HepG2 (cell line): Measurements from ENCODE around the gene PLPPR2. TPM values are rescaled to one million over a fixed set of nuclear protein-coding genes. Genes with fewer than 3 reads are reported as not detected.

ENCODE experiments used
- ARID2 ChIP-seq: sonication (generic); formaldehyde crosslinking; IDR thresholded peaks from 2 replicates; pipeline ENCODE4 v1.8.1; 2022; ENCODE audit warnings: mild to moderate bottlenecking, missing genetic modification reagents, borderline replicate concordance
- CBFB ChIP-seq: sonication (generic); formaldehyde crosslinking; IDR thresholded peaks from 2 replicates; pipeline ENCODE4 v1.4.0; 2020; ENCODE audit warnings: missing genetic modification reagents
- DR1 ChIP-seq: sonication (generic); formaldehyde crosslinking; IDR thresholded peaks from 2 replicates; pipeline ENCODE4 v1.8.0; 2021; ENCODE audit warnings: mild to moderate bottlenecking, missing genetic modification reagents, inconsistent platforms
- EHMT2 ChIP-seq: fragments of 200-600 bp; sonication (generic); IDR thresholded peaks from 2 replicates; pipeline ENCODE4 v1.7.0; 2017; ENCODE audit warnings: antibody characterized with exemption, low read depth, low read length, borderline replicate concordance
- JUNB ChIP-seq: sonication (generic); formaldehyde crosslinking; IDR thresholded peaks from 2 replicates; pipeline ENCODE4 v1.8.0; 2022; ENCODE audit warnings: missing genetic modification reagents, mild to moderate bottlenecking, borderline replicate concordance
- MIER2 ChIP-seq: IDR thresholded peaks from 2 replicates; pipeline ENCODE4 v1.6.1; 2016; ENCODE audit warnings: missing biosample characterization, missing genetic modification reagents
- PHF5A ChIP-seq: IDR thresholded peaks from one replicate; pipeline ENCODE4 v1.6.1; 2018; ENCODE audit warnings: low read depth, missing genetic modification reagents; ENCODE audit not compliant: unreplicated experiment
- RARA ChIP-seq: IDR thresholded peaks from 2 replicates; pipeline ENCODE4 v1.6.1; 2016; ENCODE audit warnings: missing genetic modification reagents, missing compliant biosample characterization
- RORA ChIP-seq: sonication (generic); formaldehyde crosslinking; IDR thresholded peaks from 2 replicates; pipeline ENCODE4 v1.5.0; 2020; ENCODE audit warnings: mild to moderate bottlenecking, missing genetic modification reagents, moderate library complexity
- SNAPC2 ChIP-seq: sonication (generic); formaldehyde crosslinking; IDR thresholded peaks from 2 replicates; pipeline ENCODE4 v1.8.1; 2022; ENCODE audit warnings: mild to moderate bottlenecking, missing genetic modification reagents
- ZFP1 ChIP-seq: IDR thresholded peaks from 2 replicates; pipeline ENCODE4 v1.6.1; 2016
- polyA plus RNA-seq, 8 experiments: library from polyadenylated mRNA; depleted of rRNA in 3 of 8; stranded (reverse) in 7 of 8; unstranded in 1 of 8; fragments of >200 nt; fragmentation: Illumina TruSeq in 4 of 8; extraction: Trizol in 4 of 8; gene quantifications; 2 replicates each; pipeline versions ENCODE4 v1.2.1 to v1.2.3, GENCODE V29; 2011 to 2016; ENCODE audit warnings: low read depth in 4 of 8, missing spikeins in 1 of 8, mixed read lengths in 1 of 8; ENCODE audit not compliant: insufficient read depth in 1 of 8
- total RNA-seq, 5 experiments: library from RNA; depleted of rRNA; stranded (reverse); fragments of >200 nt; fragmentation: Illumina TruSeq; extraction: Trizol; gene quantifications; 2 replicates each; pipeline ENCODE4 v1.2.3, GENCODE V29; 2016; ENCODE audit warnings: low read depth in 1 of 5
- TF ChIP-seq, protein P1 (sequence below): sonication (generic); formaldehyde crosslinking; conservative IDR thresholded peaks from 2 replicates; pipeline ENCODE4 v1.8.0; 2022; ENCODE audit warnings: mild to moderate bottlenecking, moderate library complexity, missing genetic modification reagents
- TF ChIP-seq, protein P2 (sequence below): sonication (generic); formaldehyde crosslinking; IDR thresholded peaks from 2 replicates; pipeline ENCODE4 v1.8.0; 2022; ENCODE audit warnings: missing genetic modification reagents, mild to moderate bottlenecking, moderate library complexity, borderline replicate concordance
- TF ChIP-seq, protein P3 (sequence below): sonication (generic); formaldehyde crosslinking; IDR thresholded peaks from 2 replicates; pipeline ENCODE4 v1.4.0; 2020; ENCODE audit warnings: mild to moderate bottlenecking, missing genetic modification reagents
- TF ChIP-seq, protein P4 (sequence below): sonication (generic); formaldehyde crosslinking; IDR thresholded peaks from 2 replicates; pipeline ENCODE4 v1.9.0; 2021; ENCODE audit warnings: mild to moderate bottlenecking, missing genetic modification reagents

Gene PLPPR2
- total and polyA plus RNA-seq, 2 of the 13 experiments (the other 11 are each of a cell fraction or from before 2014, with no cell fraction given) = 1.5 to 2.1 TPM

DNA sequence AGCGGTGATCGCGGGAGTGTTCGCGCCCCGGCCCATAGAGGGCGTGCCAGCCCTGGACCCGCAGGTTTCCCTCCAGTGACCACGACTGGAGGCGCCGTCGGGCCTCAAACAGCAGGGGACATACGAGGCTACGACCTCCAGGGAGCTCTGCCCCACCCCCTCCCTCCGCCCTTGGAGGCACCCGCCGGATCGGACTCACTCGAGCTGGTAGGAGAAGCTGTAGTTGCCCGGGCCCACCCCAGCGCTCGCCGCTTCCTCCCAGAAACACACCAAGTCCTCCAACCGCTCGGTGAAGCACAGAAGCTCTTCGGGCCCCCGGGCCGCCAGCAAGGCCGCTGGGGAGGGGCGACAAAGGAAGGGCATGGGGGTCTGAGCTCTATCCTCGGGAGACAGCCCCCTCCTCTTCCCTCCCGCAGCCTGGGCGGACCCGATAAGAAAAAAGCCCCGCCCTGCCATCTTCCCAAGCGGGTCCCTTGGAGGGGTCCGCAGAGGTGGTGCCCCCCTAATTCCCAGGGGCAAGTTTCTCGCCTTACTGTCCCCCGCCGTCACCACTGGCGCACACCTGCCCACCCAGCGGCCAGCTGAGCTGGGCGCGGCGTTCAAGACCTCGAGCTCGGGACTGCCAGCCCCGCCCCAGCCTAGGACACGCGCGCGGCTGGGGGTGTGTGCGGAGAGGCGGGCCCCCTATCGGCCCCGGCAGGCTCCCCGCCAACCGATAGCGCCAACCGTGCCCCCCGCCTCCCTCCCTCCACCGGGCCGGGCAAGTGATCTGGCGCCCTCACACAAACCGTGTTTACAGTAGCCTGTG, 27.9 kb downstream of the PLPPR2 start (continued):
- 0 out of 2 replicates have a peak, but pooled peaks have one; percentile 29 for TF ChIP-seq CBFB (CRISPR knock-in tag)
- 0 out of 2 replicates have a peak, but pooled peaks have one; percentile 26 for TF ChIP-seq RARA
- TF ChIP-seq, protein P1, sequence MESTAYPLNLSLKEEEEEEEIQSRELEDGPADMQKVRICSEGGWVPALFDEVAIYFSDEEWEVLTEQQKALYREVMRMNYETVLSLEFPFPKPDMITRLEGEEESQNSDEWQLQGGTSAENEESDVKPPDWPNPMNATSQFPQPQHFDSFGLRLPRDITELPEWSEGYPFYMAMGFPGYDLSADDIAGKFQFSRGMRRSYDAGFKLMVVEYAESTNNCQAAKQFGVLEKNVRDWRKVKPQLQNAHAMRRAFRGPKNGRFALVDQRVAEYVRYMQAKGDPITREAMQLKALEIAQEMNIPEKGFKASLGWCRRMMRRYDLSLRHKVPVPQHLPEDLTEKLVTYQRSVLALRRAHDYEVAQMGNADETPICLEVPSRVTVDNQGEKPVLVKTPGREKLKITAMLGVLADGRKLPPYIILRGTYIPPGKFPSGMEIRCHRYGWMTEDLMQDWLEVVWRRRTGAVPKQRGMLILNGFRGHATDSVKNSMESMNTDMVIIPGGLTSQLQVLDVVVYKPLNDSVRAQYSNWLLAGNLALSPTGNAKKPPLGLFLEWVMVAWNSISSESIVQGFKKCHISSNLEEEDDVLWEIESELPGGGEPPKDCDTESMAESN = peak; percentile 67
- no peak for TF ChIP-seq RORA (CRISPR knock-in tag)
- no peak for TF ChIP-seq DR1 (CRISPR knock-in tag)
- TF ChIP-seq, protein P2, sequence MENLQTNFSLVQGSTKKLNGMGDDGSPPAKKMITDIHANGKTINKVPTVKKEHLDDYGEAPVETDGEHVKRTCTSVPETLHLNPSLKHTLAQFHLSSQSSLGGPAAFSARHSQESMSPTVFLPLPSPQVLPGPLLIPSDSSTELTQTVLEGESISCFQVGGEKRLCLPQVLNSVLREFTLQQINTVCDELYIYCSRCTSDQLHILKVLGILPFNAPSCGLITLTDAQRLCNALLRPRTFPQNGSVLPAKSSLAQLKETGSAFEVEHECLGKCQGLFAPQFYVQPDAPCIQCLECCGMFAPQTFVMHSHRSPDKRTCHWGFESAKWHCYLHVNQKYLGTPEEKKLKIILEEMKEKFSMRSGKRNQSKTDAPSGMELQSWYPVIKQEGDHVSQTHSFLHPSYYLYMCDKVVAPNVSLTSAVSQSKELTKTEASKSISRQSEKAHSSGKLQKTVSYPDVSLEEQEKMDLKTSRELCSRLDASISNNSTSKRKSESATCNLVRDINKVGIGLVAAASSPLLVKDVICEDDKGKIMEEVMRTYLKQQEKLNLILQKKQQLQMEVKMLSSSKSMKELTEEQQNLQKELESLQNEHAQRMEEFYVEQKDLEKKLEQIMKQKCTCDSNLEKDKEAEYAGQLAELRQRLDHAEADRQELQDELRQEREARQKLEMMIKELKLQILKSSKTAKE (CRISPR knock-in tag) = no peak
- no peak for TF ChIP-seq ARID2
- TF ChIP-seq SNAPC2 (CRISPR knock-in tag) = no peak
- TF ChIP-seq, protein P3, sequence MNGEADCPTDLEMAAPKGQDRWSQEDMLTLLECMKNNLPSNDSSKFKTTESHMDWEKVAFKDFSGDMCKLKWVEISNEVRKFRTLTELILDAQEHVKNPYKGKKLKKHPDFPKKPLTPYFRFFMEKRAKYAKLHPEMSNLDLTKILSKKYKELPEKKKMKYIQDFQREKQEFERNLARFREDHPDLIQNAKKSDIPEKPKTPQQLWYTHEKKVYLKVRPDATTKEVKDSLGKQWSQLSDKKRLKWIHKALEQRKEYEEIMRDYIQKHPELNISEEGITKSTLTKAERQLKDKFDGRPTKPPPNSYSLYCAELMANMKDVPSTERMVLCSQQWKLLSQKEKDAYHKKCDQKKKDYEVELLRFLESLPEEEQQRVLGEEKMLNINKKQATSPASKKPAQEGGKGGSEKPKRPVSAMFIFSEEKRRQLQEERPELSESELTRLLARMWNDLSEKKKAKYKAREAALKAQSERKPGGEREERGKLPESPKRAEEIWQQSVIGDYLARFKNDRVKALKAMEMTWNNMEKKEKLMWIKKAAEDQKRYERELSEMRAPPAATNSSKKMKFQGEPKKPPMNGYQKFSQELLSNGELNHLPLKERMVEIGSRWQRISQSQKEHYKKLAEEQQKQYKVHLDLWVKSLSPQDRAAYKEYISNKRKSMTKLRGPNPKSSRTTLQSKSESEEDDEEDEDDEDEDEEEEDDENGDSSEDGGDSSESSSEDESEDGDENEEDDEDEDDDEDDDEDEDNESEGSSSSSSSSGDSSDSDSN = peak; percentile 70
- no peak for TF ChIP-seq MIER2 (CRISPR knock-in tag)
- TF ChIP-seq JUNB = no peak
- no peak for TF ChIP-seq EHMT2
- no peak for TF ChIP-seq PHF5A (CRISPR knock-in tag)
- TF ChIP-seq ZFP1 (CRISPR knock-in tag) = no peak
- TF ChIP-seq, protein P4, sequence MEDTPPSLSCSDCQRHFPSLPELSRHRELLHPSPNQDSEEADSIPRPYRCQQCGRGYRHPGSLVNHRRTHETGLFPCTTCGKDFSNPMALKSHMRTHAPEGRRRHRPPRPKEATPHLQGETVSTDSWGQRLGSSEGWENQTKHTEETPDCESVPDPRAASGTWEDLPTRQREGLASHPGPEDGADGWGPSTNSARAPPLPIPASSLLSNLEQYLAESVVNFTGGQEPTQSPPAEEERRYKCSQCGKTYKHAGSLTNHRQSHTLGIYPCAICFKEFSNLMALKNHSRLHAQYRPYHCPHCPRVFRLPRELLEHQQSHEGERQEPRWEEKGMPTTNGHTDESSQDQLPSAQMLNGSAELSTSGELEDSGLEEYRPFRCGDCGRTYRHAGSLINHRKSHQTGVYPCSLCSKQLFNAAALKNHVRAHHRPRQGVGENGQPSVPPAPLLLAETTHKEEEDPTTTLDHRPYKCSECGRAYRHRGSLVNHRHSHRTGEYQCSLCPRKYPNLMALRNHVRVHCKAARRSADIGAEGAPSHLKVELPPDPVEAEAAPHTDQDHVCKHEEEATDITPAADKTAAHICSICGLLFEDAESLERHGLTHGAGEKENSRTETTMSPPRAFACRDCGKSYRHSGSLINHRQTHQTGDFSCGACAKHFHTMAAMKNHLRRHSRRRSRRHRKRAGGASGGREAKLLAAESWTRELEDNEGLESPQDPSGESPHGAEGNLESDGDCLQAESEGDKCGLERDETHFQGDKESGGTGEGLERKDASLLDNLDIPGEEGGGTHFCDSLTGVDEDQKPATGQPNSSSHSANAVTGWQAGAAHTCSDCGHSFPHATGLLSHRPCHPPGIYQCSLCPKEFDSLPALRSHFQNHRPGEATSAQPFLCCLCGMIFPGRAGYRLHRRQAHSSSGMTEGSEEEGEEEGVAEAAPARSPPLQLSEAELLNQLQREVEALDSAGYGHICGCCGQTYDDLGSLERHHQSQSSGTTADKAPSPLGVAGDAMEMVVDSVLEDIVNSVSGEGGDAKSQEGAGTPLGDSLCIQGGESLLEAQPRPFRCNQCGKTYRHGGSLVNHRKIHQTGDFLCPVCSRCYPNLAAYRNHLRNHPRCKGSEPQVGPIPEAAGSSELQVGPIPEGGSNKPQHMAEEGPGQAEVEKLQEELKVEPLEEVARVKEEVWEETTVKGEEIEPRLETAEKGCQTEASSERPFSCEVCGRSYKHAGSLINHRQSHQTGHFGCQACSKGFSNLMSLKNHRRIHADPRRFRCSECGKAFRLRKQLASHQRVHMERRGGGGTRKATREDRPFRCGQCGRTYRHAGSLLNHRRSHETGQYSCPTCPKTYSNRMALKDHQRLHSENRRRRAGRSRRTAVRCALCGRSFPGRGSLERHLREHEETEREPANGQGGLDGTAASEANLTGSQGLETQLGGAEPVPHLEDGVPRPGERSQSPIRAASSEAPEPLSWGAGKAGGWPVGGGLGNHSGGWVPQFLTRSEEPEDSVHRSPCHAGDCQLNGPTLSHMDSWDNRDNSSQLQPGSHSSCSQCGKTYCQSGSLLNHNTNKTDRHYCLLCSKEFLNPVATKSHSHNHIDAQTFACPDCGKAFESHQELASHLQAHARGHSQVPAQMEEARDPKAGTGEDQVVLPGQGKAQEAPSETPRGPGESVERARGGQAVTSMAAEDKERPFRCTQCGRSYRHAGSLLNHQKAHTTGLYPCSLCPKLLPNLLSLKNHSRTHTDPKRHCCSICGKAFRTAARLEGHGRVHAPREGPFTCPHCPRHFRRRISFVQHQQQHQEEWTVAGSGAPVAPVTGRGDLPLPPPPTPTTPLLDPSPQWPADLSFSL = no peak
